ENCODE results near the gene LGALS12.

DNA sequence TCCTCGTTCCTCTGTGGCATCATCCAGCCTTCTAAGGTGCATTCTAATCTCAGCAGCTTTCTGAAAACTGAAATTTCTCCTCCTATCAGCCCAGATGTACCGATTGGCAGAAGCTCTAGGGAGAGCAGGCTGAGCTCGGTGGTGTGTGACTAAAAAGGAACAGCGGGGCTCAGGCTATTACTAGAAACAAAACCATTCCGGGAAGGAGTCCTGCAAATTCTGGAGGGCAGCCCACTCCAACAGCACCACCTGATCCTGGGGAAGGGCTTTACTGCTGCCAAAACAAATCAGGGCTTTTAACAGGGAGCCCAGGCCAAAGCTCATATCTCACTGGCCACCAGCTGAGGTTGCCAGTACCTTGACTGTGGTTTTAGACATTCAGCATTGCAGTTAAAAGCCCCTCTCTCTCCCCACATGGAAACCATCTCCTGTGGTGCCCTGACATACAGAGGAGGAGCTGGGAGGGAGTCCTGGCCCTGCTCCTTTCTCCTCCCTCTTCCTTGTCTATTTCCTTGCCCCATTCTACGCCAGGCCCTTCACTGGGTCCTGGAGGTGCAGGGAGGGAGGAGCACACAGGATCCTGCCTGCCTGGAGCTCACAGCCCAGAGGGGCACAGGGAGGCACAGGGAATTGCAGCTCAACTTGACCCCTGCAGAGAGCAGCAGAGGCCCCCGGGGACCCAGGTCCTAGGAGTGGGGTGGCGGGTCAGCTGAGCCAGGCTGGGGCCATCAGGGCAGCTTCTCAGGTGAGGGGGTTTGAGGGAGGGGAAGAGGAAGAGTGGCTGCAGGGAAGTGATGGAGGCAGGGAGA, 31.6 kb downstream of the LGALS12 start:
- TF ChIP-seq CREB1 (IDR thresholded peaks at IDR 0.05; ENCODE audit: low read depth) (no peak), EP300 (IDR thresholded peaks at IDR 0.05; ENCODE audit: borderline replicate concordance) (no peak), NFIC (IDR thresholded peaks at IDR 0.05) (no peak), TAF1 (IDR thresholded peaks at IDR 0.05; ENCODE audit: low read depth) (no peak)
- TF ChIP-seq, protein P1, sequence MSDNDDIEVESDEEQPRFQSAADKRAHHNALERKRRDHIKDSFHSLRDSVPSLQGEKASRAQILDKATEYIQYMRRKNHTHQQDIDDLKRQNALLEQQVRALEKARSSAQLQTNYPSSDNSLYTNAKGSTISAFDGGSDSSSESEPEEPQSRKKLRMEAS (IDR thresholded peaks at IDR 0.05) = no peak
- TF ChIP-seq, protein P2, sequence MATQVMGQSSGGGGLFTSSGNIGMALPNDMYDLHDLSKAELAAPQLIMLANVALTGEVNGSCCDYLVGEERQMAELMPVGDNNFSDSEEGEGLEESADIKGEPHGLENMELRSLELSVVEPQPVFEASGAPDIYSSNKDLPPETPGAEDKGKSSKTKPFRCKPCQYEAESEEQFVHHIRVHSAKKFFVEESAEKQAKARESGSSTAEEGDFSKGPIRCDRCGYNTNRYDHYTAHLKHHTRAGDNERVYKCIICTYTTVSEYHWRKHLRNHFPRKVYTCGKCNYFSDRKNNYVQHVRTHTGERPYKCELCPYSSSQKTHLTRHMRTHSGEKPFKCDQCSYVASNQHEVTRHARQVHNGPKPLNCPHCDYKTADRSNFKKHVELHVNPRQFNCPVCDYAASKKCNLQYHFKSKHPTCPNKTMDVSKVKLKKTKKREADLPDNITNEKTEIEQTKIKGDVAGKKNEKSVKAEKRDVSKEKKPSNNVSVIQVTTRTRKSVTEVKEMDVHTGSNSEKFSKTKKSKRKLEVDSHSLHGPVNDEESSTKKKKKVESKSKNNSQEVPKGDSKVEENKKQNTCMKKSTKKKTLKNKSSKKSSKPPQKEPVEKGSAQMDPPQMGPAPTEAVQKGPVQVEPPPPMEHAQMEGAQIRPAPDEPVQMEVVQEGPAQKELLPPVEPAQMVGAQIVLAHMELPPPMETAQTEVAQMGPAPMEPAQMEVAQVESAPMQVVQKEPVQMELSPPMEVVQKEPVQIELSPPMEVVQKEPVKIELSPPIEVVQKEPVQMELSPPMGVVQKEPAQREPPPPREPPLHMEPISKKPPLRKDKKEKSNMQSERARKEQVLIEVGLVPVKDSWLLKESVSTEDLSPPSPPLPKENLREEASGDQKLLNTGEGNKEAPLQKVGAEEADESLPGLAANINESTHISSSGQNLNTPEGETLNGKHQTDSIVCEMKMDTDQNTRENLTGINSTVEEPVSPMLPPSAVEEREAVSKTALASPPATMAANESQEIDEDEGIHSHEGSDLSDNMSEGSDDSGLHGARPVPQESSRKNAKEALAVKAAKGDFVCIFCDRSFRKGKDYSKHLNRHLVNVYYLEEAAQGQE (IDR thresholded peaks at IDR 0.05; ENCODE audit: low read depth) = no peak

Measured in Ishikawa (cell line).